A204.1 (cell line): ENCODE measurements around the gene TSC1.

ENCODE experiments used
- FAIRE-seq: peaks from 2 replicates; lab custom pipeline; 2012; peaks lifted over from hg19 to GRCh38; lab: Jason Lieb, UNC

TSC1 gene

GRCh38 chr9:132887181-132888120, 57.0 kb downstream of the TSC1 start:
- FAIRE-seq: no peak

DNA sequence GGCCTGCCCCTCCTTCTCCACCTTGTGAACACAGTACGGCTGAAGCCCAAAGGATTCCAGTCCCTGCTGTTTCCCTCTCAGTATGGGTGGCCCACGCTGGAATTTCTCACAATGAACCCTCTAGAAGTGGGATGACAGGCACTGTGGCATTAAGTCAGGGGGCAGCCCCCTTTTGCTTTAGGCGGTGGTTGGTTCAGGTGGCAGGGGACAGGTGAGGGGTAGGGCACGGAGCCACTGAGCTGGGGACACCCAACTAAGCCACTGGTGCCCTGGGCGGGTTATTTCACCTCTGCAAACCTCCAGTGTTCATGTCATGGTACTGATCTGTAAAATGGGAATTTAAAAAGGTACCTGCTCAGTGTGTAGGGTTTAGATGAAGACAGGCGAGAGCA, 58.1 kb downstream of the TSC1 start:
- FAIRE-seq: no peak

DNA sequence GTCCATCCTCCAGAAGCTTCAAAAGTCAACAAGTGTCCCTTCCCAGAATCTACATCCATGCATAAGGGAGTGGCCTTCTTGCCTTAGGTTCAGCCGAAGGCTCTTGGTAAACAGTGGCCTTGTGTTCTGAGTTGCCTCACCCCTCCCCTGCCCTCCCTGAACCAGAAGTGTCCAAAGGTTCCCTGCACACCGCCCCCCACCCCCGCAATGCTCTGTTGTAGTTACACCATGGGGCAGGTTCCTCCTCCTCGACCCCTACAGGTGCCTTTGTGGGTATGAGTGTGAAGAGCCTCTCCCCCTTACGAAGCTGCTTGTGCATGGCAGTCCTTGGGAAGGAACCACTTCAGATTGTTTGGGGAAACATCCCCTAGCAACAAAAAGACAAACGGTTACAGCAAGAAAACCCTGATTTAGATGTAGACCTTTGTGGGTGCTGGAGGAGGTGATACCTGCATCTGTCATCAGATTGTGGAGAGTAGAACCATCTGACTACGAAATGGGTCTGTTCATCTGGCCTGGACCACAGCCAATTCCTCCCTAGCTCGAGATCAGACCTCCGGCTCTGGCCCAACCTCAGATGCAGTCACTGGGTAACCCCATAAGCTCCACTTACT, 58.6 kb downstream of the TSC1 start:
- no peak for FAIRE-seq

DNA sequence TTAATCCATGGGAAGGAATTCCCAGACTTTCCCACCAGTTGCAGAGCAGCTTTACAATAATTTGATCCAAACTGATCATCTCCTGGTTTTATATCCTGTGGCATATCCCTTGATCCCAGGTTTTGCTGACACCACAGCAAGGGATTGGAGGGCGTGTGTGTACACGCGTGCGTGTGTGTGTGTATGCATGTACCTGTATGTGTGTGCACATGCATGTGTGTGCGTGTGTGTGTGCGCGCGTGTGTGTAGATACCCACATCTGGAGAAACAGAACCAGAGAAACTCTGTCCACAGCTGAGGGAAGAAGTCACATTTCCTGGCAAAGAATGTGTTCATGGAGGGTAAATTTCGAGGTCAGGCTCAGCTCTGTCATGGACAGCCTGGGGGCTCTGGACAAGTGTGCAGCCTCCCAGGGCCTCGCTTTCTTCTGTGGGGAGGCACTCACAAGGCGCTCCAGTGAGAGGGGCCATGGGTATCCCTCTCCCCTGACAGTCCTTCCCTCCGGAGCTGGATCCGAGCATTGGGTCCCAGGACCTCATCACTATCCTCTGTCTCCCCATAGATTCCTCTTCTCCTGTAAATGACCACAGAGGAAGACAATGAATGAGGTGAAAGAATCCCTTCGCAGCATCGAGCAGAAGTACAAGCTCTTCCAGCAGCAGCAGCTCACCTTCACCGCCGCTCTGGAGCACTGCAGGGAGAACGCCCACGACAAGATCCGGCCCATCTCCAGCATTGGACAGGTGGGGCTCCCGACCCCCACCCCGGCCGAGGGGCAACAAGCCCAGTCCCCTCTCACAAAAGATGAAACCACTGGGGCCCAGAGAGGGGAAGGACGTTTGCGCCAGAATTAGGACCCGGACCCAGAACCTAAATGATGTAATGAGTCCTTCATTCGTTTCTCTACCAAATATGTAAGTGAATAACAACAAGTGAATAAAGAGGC, 60.8 kb downstream of the TSC1 start:
- no peak for FAIRE-seq

DNA sequence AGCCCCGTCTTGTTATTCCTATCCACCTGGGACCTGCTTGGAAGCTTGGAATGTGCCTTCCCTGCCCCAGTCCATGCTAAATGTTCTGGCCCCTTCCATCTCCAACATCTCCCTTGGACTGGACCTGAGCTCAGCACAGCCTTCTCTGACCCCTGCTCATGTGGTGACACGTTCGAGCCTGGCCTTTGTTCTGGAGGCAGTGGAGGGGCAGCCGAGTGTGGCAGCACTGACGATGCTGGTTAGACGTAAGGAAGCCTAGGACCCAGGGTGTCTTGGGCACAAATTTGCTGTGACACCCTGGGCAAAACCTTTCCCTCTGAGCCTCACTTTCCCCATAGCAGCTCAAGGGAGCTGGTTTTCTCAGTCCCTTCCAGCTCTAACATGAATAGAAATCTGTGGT, 61.8 kb downstream of the TSC1 start:
- FAIRE-seq: no peak

DNA sequence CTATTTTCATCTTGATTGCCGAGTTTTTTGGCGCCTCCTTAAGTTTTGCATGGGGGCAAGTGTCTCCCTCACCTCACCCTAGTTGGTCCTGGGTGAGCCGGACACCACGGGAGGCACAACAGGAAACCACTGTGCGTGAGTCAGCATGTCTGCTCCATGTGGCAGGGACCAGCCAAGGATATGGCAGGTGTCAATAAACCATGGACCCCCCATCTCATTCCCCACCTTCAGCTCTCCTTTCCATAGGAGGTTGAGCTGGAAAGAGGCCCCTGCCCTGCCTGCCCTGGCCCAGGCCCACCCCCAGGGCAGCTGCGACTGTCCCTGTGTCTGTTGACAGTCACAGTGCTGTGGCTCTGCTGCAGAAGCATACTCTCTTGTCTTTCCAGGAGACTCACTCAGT, 62.6 kb downstream of the TSC1 start:
- no peak for FAIRE-seq

DNA sequence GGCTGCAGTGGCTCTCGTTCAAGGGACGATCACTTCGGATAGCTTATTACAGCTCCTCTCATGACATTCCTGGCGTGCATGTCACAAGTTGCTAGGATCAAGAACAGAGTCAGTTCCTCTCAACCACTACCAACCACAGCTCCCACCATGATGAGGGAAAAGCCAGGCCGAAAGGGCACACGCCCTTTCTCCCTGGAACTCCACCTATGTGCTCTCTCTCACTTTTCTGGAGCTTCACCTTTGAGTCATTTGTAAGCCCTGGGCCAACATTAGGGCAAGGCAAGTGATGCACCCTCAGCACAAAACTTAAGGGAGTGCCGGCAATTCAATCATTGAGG, 64.1 kb downstream of the TSC1 start:
- no peak for FAIRE-seq

DNA sequence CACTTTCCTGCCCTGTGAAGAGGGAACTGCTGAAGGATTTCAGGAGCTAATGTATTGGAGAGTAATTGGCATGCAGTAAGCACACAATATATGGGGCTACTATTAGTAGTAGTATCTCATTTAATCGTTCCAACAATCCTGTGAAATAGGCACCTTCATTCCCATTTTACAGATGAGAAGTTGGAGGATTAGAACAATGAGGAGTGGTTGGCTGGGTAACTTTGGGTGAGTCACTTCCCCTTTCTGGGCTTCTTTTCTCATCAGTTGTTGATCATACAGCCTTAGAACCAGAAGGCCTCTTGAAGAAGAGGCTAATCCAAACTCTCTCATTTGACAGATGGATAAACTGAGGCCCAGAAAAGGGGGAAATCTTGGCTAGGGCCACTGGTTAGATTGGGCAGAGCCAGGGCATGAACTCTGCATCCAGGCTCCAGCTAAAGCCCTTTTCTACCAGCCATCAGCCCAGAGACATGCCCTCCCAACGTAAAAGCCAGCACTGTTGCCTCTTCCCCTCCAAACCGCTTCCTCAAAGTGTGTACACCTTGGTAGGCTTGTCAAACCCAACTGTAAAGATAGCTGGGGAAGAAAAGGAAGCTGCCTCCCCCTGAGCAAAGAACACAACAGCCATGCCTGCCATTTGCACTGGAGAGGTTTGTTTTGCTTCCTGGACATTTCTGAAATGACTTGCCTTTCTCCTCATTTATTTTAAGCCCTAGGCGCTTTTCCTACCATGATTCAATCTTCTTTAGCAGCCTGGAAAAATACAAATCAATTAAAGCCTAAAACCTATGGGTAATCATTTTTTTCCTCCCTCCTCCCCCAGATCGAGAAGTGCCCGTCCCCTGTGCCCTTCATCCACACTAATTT, 64.7 kb downstream of the TSC1 start:
- FAIRE-seq: no peak

GRCh38 chr9:132878695-132879456, 65.5 kb downstream of the TSC1 start, which contains the start of gene SPACA9:
SPACA9 (plus strand) TSS chr9:132878898; CDS start chr9:132883948, 5,050 bp downstream.
- no peak for FAIRE-seq

DNA sequence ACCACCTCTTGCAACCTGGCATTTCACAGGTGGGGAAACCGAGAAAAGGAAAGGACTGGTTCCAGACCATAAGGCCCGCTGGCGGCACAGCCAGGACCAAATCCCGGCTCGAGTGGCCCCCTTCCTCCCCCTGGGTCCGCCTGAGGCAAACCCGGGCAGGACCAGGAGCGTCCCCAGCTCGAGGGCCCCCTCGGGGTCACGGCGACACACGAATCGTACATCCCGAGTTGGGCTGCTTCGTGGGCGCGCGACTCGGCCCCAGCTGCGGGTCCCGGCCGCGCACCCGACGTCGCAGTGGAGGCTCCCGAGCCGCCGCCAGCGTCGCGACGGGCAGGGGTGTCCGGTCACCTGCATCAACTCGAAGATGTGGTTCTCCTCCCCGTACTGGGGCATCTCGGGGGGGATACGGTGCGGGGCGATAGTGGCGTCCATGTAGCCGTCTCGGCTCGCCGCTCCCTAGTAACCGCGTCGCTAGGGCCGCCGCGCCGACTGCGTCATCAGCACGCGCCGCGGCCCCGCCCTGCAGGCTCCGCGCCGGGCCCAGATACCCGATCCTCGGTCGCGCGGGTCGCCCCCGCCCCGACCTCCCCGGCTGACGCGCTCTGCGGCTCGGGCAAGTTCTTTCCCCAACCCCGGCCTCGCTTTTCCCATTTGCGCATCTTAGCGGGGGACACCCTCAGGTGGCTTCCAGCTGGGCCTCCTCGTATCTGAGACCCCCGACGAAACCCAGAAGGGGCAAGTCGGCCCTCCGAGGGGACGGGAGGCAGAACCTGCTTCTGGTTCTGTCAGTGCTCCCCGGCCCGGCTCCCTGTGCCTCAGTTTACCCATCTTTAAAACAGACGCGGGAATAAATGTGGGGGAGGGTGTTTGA, 66.4 kb downstream of the TSC1 start, which contains the start of gene AK8:
AK8 (minus strand) TSS at position 461 of the 871 bp plus-strand sequence; CDS start at position 432, 29 bp downstream.
- FAIRE-seq: no peak

DNA sequence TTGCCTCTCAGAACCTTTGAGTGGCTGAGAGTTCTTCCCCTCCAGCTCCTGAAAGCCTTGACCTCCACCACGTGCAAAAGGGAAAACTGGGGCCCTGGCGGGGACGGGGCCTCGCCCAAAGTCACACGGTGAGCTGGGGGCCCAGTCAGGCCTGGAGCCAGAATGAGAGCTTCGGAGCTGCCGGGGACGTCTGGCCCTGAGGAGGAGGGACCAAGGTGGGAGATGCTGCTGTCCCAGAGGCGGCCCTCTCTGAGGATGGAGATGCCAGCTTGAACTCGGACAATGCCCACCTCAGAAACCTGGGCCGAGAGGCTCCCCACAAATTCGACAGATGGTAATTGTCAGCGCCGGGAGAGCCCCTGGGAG, 67.0 kb downstream of the TSC1 start:
- no peak for FAIRE-seq

GRCh38 chr9:132876849-132877248, 67.6 kb downstream of the TSC1 start:
- FAIRE-seq: no peak

DNA sequence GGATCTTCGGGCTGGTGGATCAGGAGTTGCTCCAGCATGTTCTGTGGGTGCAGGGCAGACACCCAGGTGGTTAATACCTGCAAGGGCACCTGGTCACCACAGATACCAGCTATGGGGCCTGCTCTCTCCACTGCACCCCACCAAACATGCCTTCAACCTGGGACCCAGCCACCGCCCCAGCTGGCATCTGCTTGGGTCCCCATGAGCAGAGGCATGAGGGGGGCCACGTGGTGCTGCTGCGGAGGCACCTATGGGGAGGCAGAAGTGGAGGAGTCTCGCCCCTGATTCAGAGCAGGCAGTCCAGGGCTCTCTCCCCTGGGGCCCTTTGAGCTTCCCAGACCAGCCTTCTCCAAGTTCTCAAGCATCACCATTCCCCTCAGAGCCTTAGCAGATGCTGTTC, 69.3 kb downstream of the TSC1 start:
- FAIRE-seq: no peak

GRCh38 chr9:132873403-132873802, 71.0 kb downstream of the TSC1 start:
- FAIRE-seq: no peak

GRCh38 chr9:132869266-132869665, 75.2 kb downstream of the TSC1 start:
- FAIRE-seq: no peak

GRCh38 chr9:132866898-132867297, 77.5 kb downstream of the TSC1 start:
- no peak for FAIRE-seq

DNA sequence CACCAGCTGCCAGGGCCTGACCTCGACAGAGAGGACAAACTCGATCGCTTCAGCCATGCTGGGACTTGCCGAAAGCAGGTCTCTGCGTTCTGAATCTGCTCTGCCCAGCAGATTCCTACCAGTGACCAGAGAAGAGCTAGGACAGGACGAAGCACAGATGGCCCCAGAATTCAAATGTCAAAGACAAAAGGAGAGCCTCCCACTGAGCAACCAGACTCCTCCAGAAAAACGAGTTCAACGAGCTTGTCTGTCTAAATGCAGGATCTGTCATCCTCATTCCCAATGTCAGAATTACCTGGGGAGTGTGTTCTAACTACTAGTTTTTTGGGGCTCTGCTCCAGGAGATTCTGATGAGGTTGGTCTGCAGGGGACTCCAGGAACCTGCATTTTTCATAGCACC, 79.7 kb downstream of the TSC1 start:
- no peak for FAIRE-seq

GRCh38 chr9:132864277-132864676, 80.1 kb downstream of the TSC1 start:
- FAIRE-seq: no peak

DNA sequence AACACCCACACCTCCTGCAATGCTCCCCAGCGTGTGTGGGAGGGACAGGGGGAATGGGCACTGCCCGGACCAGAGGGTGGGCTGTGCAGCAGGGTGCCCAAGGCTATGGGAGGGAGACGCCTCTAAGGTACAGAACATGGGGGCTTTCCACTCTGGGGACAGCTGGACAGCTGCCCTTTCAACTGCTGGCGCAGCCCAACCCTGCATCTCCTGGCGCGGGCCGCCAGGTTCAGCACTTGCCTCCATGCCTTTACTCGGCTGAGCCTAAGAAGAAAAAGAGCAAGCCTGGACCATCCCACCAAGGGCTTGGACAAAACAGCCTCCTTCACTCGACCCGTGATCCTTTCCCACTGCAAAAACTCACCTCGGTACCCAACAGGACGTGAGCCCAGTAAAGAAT, 81.3 kb downstream of the TSC1 start:
- FAIRE-seq: no peak

DNA sequence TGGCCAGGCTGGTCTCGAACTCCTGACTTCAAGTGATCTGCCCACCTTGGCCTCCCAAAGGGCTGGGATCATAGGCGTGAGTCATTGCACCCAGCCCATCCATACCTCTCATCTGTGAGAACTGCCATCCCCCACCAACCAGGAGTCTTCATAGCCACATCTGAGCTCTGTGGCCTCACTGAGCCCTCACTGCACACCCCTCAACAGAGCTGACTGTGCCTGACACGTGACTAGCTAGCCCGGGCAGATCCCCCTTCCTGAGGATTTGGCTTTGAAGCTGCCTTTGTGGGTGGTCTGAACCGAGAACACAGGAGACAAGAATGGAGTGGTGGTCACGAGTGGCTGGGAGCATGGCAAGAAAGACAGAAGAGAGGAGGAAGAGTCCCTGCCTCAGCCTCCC, 81.9 kb downstream of the TSC1 start:
- FAIRE-seq: no peak
